ENCODE data around the gene SNRK. TPM values are rescaled to one million over a fixed set of nuclear protein-coding genes. Genes with fewer than 3 reads are reported as not detected.

The SNRK gene
- total and polyA plus RNA-seq, 2 of the 13 experiments (the other 11 are each of a cell fraction or from before 2014, with no cell fraction given) = 11.4 to 16.1 TPM

DNA sequence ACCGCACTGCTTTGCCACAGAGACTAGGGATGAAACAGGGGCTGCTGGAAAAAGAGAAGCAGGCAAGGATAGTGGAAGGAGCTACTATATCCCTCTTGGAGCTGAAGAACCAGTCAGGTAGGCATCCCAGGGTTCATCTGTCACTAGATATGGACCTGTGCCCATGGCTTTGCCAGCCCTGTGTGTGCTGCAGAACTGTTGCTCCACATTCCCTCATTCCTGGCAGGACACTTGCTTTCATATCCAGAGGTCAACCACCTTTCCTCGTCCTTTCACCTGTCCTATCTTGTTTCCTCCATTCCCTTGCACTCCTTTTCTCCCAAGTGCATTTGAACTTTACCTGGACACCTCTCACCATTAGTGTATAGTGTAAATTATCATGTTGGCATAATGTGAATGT lies 12.0 kb downstream of the SNRK start (continued):
- TF ChIP-seq CCAR2 (optimal IDR thresholded peaks at IDR 0.05; ENCODE audit: low read depth, low read length) = no peak
- TF ChIP-seq, protein P1, sequence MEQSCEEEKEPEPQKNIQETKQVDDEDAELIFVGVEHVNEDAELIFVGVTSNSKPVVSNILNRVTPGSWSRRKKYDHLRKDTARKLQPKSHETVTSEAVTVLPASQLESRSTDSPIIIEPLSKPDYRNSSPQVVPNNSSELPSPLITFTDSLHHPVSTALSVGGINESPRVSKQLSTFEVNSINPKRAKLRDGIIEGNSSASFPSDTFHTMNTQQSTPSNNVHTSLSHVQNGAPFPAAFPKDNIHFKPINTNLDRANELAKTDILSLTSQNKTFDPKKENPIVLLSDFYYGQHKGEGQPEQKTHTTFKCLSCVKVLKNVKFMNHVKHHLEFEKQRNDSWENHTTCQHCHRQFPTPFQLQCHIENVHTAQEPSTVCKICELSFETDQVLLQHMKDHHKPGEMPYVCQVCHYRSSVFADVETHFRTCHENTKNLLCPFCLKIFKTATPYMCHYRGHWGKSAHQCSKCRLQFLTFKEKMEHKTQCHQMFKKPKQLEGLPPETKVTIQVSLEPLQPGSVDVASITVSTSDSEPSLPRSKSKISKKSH (CRISPR knock-in tag; IDR thresholded peaks at IDR 0.05; ENCODE audit: borderline replicate concordance) = no peak
- no peak for TF ChIP-seq ZNF562 (CRISPR knock-in tag; IDR thresholded peaks at IDR 0.05; ENCODE audit: borderline replicate concordance)

DNA sequence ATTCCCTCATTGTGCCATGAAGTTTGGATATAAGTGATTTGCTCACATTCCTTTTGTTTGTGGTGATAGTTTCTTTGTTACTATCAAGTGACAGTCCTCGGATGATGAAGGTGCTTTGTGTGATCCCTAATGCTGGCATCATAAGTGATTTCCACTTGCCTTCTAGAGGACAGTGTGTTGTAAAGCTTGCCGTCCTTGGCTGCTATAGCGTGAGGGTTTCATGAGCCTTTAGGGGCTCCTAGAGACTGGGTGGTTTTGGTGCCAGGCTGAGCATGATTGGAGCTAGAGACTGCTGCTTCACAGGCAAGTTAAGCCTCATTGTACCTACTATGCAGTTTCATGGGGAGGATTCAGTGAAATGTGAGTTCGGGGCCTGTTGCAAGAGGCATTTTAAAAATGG lies 12.4 kb downstream of the SNRK start:
- CTCF ChIA-PET (ENCODE audit: low intra/inter-chr PET ratio, low total read pairs) = no interaction called here
- H3K27ac ChIP-seq (ENCODE audit: extremely low read length, insufficient read depth, low read length) = no peak overlapping the region
- in situ Hi-C loops (cut with HindIII; ENCODE audit: extremely low pct_ligation_motif_present, low pct_unique_long_range_greater_than_20kb) = no loop called here
- peaks cover 41% of the 10 kb centered on the region for H3K4me1 ChIP-seq (ENCODE audit: insufficient read depth, low read length)
- no peak overlapping the region for H3K9ac ChIP-seq (ENCODE audit: insufficient read depth, low read depth, low read length)
- H4K20me1 ChIP-seq (ENCODE audit: insufficient read depth, low read length) = peaks cover 69% of the 10 kb centered on the region
- peaks cover 6 to 18% of the 10 kb centered on the region in 2 experiments for H3K36me3 ChIP-seq (replicated peaks in 1 of 2; ENCODE audit: control insufficient read depth in 1 of 2, insufficient read depth in 2 of 2, low read length in 2 of 2)
- POLR2A ChIA-PET = no interaction called here
- WGBS (ENCODE audit: low lambda C conversion rate) = 100% methylated on average over 3 of the region's 4 CpGs
- no peak for FAIRE-seq
- H3K4me2 ChIP-seq (ENCODE audit: low read depth, low read length) = no peak overlapping the region
- no peak for ATAC-seq
- H3K9me3 ChIP-seq (ENCODE audit: low read length) = no peaks in the 10 kb centered on the region
- no TSS peak for BruUV-seq (replicated peaks)
- H3K27me3 ChIP-seq (ENCODE audit: control insufficient read depth in 1 of 2, insufficient read depth in 2 of 2, low read length in 2 of 2) = no peaks in the 10 kb centered on the region
- no peak overlapping the region for H2AFZ ChIP-seq (ENCODE audit: low read length)
- peaks cover 97% of the 10 kb centered on the region for H3K79me2 ChIP-seq (ENCODE audit: insufficient read depth, low read length)
- no peak overlapping the region for H3K4me3 ChIP-seq (replicated peaks in 1 of 3; ENCODE audit: insufficient read depth in 1 of 3, low read depth in 2 of 3, low read length in 3 of 3)
- intact Hi-C loops (cut with micrococcal nuclease; ENCODE audit: unreplicated experiment) = no loop called here
- no peak for DNase-seq (ENCODE audit: low spot score)
- TF ChIP-seq DNMT1 (CRISPR knock-in tag; IDR thresholded peaks at IDR 0.05) (no peak), GZF1 (CRISPR knock-in tag; IDR thresholded peaks at IDR 0.05) (no peak), ZNF567 (CRISPR knock-in tag; IDR thresholded peaks at IDR 0.05; ENCODE audit: borderline replicate concordance) (no peak), IRX3 (CRISPR knock-in tag; IDR thresholded peaks at IDR 0.05; ENCODE audit: borderline replicate concordance, low read depth) (no peak), ZMYM3 (CRISPR knock-in tag; IDR thresholded peaks at IDR 0.05) (no peak), ZFP82 (CRISPR knock-in tag; IDR thresholded peaks at IDR 0.05; ENCODE audit: borderline replicate concordance) (no peak), ZNF883 (CRISPR knock-in tag; IDR thresholded peaks at IDR 0.05; ENCODE audit: not compliant biosample characterization) (no peak), HNF4A (CRISPR knock-in tag; IDR thresholded peaks at IDR 0.05) (no peak)
- TF ChIP-seq, protein P2, sequence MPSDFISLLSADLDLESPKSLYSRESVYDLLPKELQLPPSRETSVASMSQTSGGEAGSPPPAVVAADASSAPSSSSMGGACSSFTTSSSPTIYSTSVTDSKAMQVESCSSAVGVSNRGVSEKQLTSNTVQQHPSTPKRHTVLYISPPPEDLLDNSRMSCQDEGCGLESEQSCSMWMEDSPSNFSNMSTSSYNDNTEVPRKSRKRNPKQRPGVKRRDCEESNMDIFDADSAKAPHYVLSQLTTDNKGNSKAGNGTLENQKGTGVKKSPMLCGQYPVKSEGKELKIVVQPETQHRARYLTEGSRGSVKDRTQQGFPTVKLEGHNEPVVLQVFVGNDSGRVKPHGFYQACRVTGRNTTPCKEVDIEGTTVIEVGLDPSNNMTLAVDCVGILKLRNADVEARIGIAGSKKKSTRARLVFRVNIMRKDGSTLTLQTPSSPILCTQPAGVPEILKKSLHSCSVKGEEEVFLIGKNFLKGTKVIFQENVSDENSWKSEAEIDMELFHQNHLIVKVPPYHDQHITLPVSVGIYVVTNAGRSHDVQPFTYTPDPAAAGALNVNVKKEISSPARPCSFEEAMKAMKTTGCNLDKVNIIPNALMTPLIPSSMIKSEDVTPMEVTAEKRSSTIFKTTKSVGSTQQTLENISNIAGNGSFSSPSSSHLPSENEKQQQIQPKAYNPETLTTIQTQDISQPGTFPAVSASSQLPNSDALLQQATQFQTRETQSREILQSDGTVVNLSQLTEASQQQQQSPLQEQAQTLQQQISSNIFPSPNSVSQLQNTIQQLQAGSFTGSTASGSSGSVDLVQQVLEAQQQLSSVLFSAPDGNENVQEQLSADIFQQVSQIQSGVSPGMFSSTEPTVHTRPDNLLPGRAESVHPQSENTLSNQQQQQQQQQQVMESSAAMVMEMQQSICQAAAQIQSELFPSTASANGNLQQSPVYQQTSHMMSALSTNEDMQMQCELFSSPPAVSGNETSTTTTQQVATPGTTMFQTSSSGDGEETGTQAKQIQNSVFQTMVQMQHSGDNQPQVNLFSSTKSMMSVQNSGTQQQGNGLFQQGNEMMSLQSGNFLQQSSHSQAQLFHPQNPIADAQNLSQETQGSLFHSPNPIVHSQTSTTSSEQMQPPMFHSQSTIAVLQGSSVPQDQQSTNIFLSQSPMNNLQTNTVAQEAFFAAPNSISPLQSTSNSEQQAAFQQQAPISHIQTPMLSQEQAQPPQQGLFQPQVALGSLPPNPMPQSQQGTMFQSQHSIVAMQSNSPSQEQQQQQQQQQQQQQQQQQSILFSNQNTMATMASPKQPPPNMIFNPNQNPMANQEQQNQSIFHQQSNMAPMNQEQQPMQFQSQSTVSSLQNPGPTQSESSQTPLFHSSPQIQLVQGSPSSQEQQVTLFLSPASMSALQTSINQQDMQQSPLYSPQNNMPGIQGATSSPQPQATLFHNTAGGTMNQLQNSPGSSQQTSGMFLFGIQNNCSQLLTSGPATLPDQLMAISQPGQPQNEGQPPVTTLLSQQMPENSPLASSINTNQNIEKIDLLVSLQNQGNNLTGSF (CRISPR knock-in tag; IDR thresholded peaks at IDR 0.05) = no peak
- TF ChIP-seq, protein P3, sequence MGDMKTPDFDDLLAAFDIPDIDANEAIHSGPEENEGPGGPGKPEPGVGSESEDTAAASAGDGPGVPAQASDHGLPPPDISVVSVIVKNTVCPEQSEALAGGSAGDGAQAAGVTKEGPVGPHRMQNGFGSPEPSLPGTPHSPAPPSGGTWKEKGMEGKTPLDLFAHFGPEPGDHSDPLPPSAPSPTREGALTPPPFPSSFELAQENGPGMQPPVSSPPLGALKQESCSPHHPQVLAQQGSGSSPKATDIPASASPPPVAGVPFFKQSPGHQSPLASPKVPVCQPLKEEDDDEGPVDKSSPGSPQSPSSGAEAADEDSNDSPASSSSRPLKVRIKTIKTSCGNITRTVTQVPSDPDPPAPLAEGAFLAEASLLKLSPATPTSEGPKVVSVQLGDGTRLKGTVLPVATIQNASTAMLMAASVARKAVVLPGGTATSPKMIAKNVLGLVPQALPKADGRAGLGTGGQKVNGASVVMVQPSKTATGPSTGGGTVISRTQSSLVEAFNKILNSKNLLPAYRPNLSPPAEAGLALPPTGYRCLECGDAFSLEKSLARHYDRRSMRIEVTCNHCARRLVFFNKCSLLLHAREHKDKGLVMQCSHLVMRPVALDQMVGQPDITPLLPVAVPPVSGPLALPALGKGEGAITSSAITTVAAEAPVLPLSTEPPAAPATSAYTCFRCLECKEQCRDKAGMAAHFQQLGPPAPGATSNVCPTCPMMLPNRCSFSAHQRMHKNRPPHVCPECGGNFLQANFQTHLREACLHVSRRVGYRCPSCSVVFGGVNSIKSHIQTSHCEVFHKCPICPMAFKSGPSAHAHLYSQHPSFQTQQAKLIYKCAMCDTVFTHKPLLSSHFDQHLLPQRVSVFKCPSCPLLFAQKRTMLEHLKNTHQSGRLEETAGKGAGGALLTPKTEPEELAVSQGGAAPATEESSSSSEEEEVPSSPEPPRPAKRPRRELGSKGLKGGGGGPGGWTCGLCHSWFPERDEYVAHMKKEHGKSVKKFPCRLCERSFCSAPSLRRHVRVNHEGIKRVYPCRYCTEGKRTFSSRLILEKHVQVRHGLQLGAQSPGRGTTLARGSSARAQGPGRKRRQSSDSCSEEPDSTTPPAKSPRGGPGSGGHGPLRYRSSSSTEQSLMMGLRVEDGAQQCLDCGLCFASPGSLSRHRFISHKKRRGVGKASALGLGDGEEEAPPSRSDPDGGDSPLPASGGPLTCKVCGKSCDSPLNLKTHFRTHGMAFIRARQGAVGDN (CRISPR knock-in tag; IDR thresholded peaks at IDR 0.05) = no peak

Measured in HepG2 (cell line).